DMS53 (cell line): ENCODE data around the gene CRX.
"Not testable (repeated sequence)": the region's sequence is repeated elsewhere in the genome, so short reads cannot be mapped to it uniquely, and the experiment has no call there.

Experiments
- DNase-seq: peaks from one replicate; lab custom pipeline; 2025; lab: John Stamatoyannopoulos, UW

Gene CRX

GRCh38 chr19:47803671-47804070 is 18.1 kb upstream of the CRX start:
- not testable (repeated sequence) for DNase-seq

- not testable (repeated sequence) for DNase-seq
Measured at GRCh38 chr19:47804451-47804850, 17.3 kb upstream of the CRX start, which contains the start of gene TPRX1. TPRX1 (minus strand) TSS chr19:47804551; CDS start chr19:47804539, 12 bp downstream.

GRCh38 chr19:47805313-47805712 is 16.4 kb upstream of the CRX start:
- DNase-seq: no peak

- DNase-seq: no peak
Measured at GRCh38 chr19:47806435-47806834, 15.3 kb upstream of the CRX start.

GRCh38 chr19:47813304-47813994 is 8.3 kb upstream of the CRX start:
- peak; percentile 67 for DNase-seq

- no peak for DNase-seq
Measured at GRCh38 chr19:47813995-47814328, 7.8 kb upstream of the CRX start.

- not testable (repeated sequence) for DNase-seq
Measured at GRCh38 chr19:47816270-47816669, 5.5 kb upstream of the CRX start.

GRCh38 chr19:47818221-47818620 is 3.5 kb upstream of the CRX start:
- not testable (repeated sequence) for DNase-seq

- DNase-seq: no peak
Measured at GRCh38 chr19:47819858-47820257, 1.9 kb upstream of the CRX start.

- no peak for DNase-seq
Measured at GRCh38 chr19:47820410-47820809, 1.3 kb upstream of the CRX start.

- DNase-seq: no peak
Measured at GRCh38 chr19:47824396-47824795, 2.7 kb downstream of the CRX start.

GRCh38 chr19:47826800-47827199 is 5.1 kb downstream of the CRX start:
- no peak for DNase-seq

GRCh38 chr19:47832723-47833122 is 11.0 kb downstream of the CRX start:
- no peak for DNase-seq

- no peak for DNase-seq
Measured at GRCh38 chr19:47836038-47836437, 14.3 kb downstream of the CRX start.

- no peak for DNase-seq
Measured at GRCh38 chr19:47839411-47839810, 17.7 kb downstream of the CRX start.

- DNase-seq: no peak
Measured at GRCh38 chr19:47839913-47840312, 18.2 kb downstream of the CRX start.

GRCh38 chr19:47842941-47843340 is 21.2 kb downstream of the CRX start:
- DNase-seq: no peak

- DNase-seq: no peak
Measured at GRCh38 chr19:47848425-47848822, 26.7 kb downstream of the CRX start.

GRCh38 chr19:47848823-47849473 is 27.2 kb downstream of the CRX start:
- DNase-seq: no peak

- no peak for DNase-seq
Measured at GRCh38 chr19:47853003-47853402, 31.3 kb downstream of the CRX start.

- no peak for DNase-seq
Measured at GRCh38 chr19:47854459-47854858, 32.7 kb downstream of the CRX start.

GRCh38 chr19:47858231-47858630 is 36.5 kb downstream of the CRX start:
- not testable (repeated sequence) for DNase-seq

- DNase-seq: not testable (repeated sequence)
Measured at GRCh38 chr19:47858646-47859285, 37.0 kb downstream of the CRX start, which contains the start of gene TPRX2. TPRX2 (plus strand) TSS chr19:47859235; CDS start chr19:47859247, 12 bp downstream.
